CD4-positive, alpha-beta T cell (primary cell): ENCODE measurements around the gene DNLZ. TPM values are rescaled to one million over a fixed set of nuclear protein-coding genes. Genes with fewer than 3 reads are reported as not detected.

Experiments
- ATAC-seq: fragments of 200-7000 bp; cut with Tn5 transposase; one replicate; pipeline ENCODE4 v1.10.0; 2022; ENCODE audit warnings: mild to moderate bottlenecking; ENCODE audit not compliant: poor library complexity
- CTCF ChIA-PET: fragments of 350-600 bp; sonication (Branson Sonifier 250); formaldehyde crosslinking; loops from one replicate; lab custom pipeline; 2021; ENCODE audit warnings: antibody characterized with exemption, inconsistent platforms; lab: Charles Lee
- POLR2A ChIA-PET: fragments of 350-600 bp; sonication (Branson Sonifier 250); formaldehyde crosslinking; loops from one replicate; lab custom pipeline; 2021; ENCODE audit warnings: antibody characterized with exemption, inconsistent platforms; lab: Charles Lee
- DNase-seq, 14 experiments: peaks; one replicate each; pipeline ENCODE4 v3.0.0-alpha.2; 2013 to 2020; ENCODE audit warnings: mixed read lengths in 2 of 14
- H3K27ac ChIP-seq, 2 donors: one replicate each; pipeline versions ENCODE4 v1.5.1 to v1.7.0; 2013; ENCODE audit warnings: low read length in 2 of 2, low read depth in 1 of 2, mild to moderate bottlenecking in 1 of 2
- H3K27me3 ChIP-seq, 2 experiments: 1 replicate in 1 of 2; 2 replicates in 1 of 2; pipeline versions ENCODE4 v1.6.1 to v1.7.0; 2013; ENCODE audit warnings: low read length in 2 of 2, control low read depth in 1 of 2, mild to moderate bottlenecking in 1 of 2, moderate library complexity in 1 of 2; ENCODE audit not compliant: insufficient read depth in 2 of 2, control insufficient read depth in 1 of 2
- H3K36me3 ChIP-seq: one replicate; pipeline ENCODE4 v1.6.1; 2013; ENCODE audit warnings: low read length, control low read depth; ENCODE audit not compliant: insufficient read depth
- H3K4me1 ChIP-seq: one replicate; pipeline ENCODE4 v1.6.1; 2013; ENCODE audit warnings: low read length, control low read depth; ENCODE audit not compliant: insufficient read depth
- H3K4me3 ChIP-seq: one replicate; pipeline ENCODE4 v1.5.1; 2013; ENCODE audit warnings: mild to moderate bottlenecking, low read length, moderate library complexity
- H3K9me3 ChIP-seq, 2 experiments: 1 replicate in 1 of 2; 2 replicates in 1 of 2; pipeline versions ENCODE4 v1.6.1 to v1.7.0; 2013; ENCODE audit warnings: low read length in 2 of 2, mild to moderate bottlenecking in 2 of 2, control low read depth in 1 of 2, moderate library complexity in 1 of 2; ENCODE audit not compliant: control insufficient read depth in 1 of 2, insufficient read depth in 1 of 2
- H3K27ac Mint-ChIP-seq: one replicate; pipeline ENCODE4 v1.8.0; 2020; ENCODE audit warnings: mixed read lengths
- H3K27me3 Mint-ChIP-seq: one replicate; pipeline ENCODE4 v1.8.0; 2021; ENCODE audit warnings: mixed read lengths
- H3K36me3 Mint-ChIP-seq: one replicate; pipeline ENCODE4 v1.8.0; 2021; ENCODE audit warnings: low read depth, mixed read lengths
- H3K4me1 Mint-ChIP-seq: one replicate; pipeline ENCODE4 v1.8.0; 2021; ENCODE audit warnings: low read depth, mixed read lengths
- H3K4me3 Mint-ChIP-seq: one replicate; pipeline ENCODE4 v1.8.0; 2020; ENCODE audit warnings: mild to moderate bottlenecking, mixed read lengths
- H3K9me3 Mint-ChIP-seq: one replicate; pipeline ENCODE4 v1.8.0; 2020; ENCODE audit warnings: mixed read lengths
- intact Hi-C, 2 experiments: fragments of 100-400 bp; cut with DNase I in 1 of 2; cut with micrococcal nuclease in 1 of 2; formaldehyde crosslinking; loops; one replicate each; pipeline versions ENCODE4 v1.15.1 to v1.9.0; 2023 to 2025; cut with DNase I, micrococcal nuclease
- total RNA-seq, 174 experiments: library from RNA in 2 of 174; stranded (reverse) in 2 of 174; gene quantifications; one replicate each; pipeline ENCODE4 v1.2.3 and lab custom pipeline; 2021 to 2026
- TF ChIP-seq, protein P1 (sequence below): fragments of 200-600 bp; IDR thresholded peaks from one replicate; pipeline ENCODE4 v1.8.0; 2022; ENCODE audit warnings: antibody characterized with exemption, mild to moderate bottlenecking

The DNLZ gene
- total RNA-seq, 2 experiments from 2014 or later: 15.4 to 17.0 TPM

GRCh38 chr9:136370687-136371532 is 7.4 kb upstream of the DNLZ start:
- POLR2A ChIA-PET: no interaction called here
- intact Hi-C loops: no loop called here
- H3K27ac ChIP-seq: no peak overlapping the region
- H3K27ac Mint-ChIP-seq: no peak overlapping the region
- TF ChIP-seq, protein P1, sequence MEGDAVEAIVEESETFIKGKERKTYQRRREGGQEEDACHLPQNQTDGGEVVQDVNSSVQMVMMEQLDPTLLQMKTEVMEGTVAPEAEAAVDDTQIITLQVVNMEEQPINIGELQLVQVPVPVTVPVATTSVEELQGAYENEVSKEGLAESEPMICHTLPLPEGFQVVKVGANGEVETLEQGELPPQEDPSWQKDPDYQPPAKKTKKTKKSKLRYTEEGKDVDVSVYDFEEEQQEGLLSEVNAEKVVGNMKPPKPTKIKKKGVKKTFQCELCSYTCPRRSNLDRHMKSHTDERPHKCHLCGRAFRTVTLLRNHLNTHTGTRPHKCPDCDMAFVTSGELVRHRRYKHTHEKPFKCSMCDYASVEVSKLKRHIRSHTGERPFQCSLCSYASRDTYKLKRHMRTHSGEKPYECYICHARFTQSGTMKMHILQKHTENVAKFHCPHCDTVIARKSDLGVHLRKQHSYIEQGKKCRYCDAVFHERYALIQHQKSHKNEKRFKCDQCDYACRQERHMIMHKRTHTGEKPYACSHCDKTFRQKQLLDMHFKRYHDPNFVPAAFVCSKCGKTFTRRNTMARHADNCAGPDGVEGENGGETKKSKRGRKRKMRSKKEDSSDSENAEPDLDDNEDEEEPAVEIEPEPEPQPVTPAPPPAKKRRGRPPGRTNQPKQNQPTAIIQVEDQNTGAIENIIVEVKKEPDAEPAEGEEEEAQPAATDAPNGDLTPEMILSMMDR: no peak
- H3K4me1 Mint-ChIP-seq: no peaks in the 10 kb centered on the region
- DNase-seq (no peak), ATAC-seq (no peak)
- no peaks in the 10 kb centered on the region for H3K36me3 ChIP-seq
- no peak overlapping the region for H3K4me3 Mint-ChIP-seq
- no peaks in the 10 kb centered on the region for H3K9me3 Mint-ChIP-seq
- no peak overlapping the region for H3K4me3 ChIP-seq
- no peaks in the 10 kb centered on the region for H3K36me3 Mint-ChIP-seq
- H3K9me3 ChIP-seq: no peaks in the 10 kb centered on the region
- no peaks in the 10 kb centered on the region for H3K27me3 Mint-ChIP-seq
- CTCF ChIA-PET: no interaction called here
- H3K4me1 ChIP-seq: peaks cover 4% of the 10 kb centered on the region
- H3K27me3 ChIP-seq: peaks cover 4 to 7% of the 10 kb centered on the region in 2 experiments

- TF ChIP-seq, protein P1: no peak
- ChIA-PET POLR2A (no interaction called here), CTCF (no interaction called here)
- H3K9me3 Mint-ChIP-seq: no peaks in the 10 kb centered on the region
- H3K36me3 ChIP-seq: no peaks in the 10 kb centered on the region
- no peaks in the 10 kb centered on the region for H3K4me1 Mint-ChIP-seq
- no peak for DNase-seq
- no peak overlapping the region for H3K27ac Mint-ChIP-seq
- no peak overlapping the region for H3K4me3 ChIP-seq
- H3K36me3 Mint-ChIP-seq: no peaks in the 10 kb centered on the region
- no peaks in the 10 kb centered on the region for H3K9me3 ChIP-seq
- H3K4me3 Mint-ChIP-seq: no peak overlapping the region
- H3K27me3 Mint-ChIP-seq: no peaks in the 10 kb centered on the region
- no peak overlapping the region for H3K27ac ChIP-seq
- H3K27me3 ChIP-seq: peaks cover 4 to 7% of the 10 kb centered on the region in 2 experiments
- H3K4me1 ChIP-seq: peaks cover 4% of the 10 kb centered on the region
- no peak for ATAC-seq
- intact Hi-C loops: no loop called here
These were observed 6.5 kb upstream of the DNLZ start for GRCh38 chr9:136370037-136370436.

DNA sequence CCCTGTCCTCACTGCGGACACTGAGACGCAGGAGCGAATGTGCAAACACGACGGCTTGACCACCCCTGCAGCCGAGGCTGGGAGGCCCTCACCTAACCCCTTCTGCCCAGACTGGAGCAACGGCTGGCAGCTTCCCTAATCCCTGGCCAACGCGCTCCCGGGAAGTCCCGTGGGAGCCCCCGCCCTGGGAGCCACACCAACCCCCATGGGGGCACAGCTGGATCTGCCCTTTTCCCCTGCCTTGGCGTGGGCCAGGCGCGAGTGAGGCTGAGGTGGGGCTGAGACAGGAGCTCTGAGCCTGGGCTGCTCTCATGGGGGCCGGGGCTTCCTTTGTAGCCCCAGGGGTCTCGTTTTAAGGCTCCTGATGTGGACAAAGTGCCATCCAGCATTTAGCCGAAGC is 4.6 kb upstream of the DNLZ start:
- ATAC-seq: no peak
- Mint-ChIP-seq H3K4me3 (no peak overlapping the region), H3K27ac (no peak overlapping the region), H3K27me3 (no peaks in the 10 kb centered on the region), H3K36me3 (no peaks in the 10 kb centered on the region), H3K4me1 (no peaks in the 10 kb centered on the region), H3K9me3 (no peaks in the 10 kb centered on the region)
- ChIA-PET CTCF (interaction anchor here (0.9 kb wide), 1 partner anchor 72 kb away, joined by 3 read pairs; the partner anchor contains the start of gene INPP5E), POLR2A (no interaction called here)
- intact Hi-C loops: no loop called here
- Histone ChIP-seq H3K4me3 (no peak overlapping the region), H3K9me3 (peaks cover 0 to 8% of the 10 kb centered on the region in 2 experiments), H3K36me3 (no peaks in the 10 kb centered on the region), H3K27me3 (peaks cover 4 to 7% of the 10 kb centered on the region in 2 experiments), H3K27ac (no peak overlapping the region), H3K4me1 (peaks cover 15% of the 10 kb centered on the region)
- TF ChIP-seq, protein P1: no peak
- no peak for DNase-seq
